Loucy (cell line): ENCODE measurements around the gene PIP5K1C.

Experiments
- H2AFZ ChIP-seq: fragments of 200-600 bp; sonication (generic); 2 replicates; pipeline ENCODE4 v1.6.0; 2016; ENCODE audit warnings: antibody characterized with exemption, mild to moderate bottlenecking, low read length, moderate library complexity
- H3F3A ChIP-seq: fragments of 200-600 bp; 2 replicates; pipeline ENCODE4 v1.6.0; 2016; ENCODE audit warnings: antibody characterized with exemption, low read depth, mild to moderate bottlenecking
- H3K27me3 ChIP-seq: fragments of 200-600 bp; sonication (generic); 2 replicates; pipeline ENCODE4 v1.6.1; 2014; ENCODE audit warnings: low read length, mild to moderate bottlenecking; ENCODE audit not compliant: insufficient read depth, poor library complexity, severe bottlenecking
- H3K36me3 ChIP-seq: fragments of 200-600 bp; sonication (generic); 2 replicates; pipeline ENCODE4 v1.6.1; 2016; ENCODE audit warnings: low read length; ENCODE audit not compliant: insufficient read depth
- H3K4me1 ChIP-seq: fragments of 200-600 bp; sonication (generic); 2 replicates; pipeline ENCODE4 v1.5.1; 2014; ENCODE audit warnings: low read length, mild to moderate bottlenecking; ENCODE audit not compliant: insufficient read depth, poor library complexity, severe bottlenecking
- H3K4me2 ChIP-seq: fragments of 200-600 bp; sonication (generic); 2 replicates; pipeline ENCODE4 v1.6.0; 2014; ENCODE audit warnings: antibody characterized with exemption, low read length, low read depth, mild to moderate bottlenecking; ENCODE audit not compliant: poor library complexity, severe bottlenecking
- H3K4me3 ChIP-seq: fragments of 200-600 bp; sonication (generic); 2 replicates; pipeline ENCODE4 v1.5.1; 2014; ENCODE audit warnings: low read length, mild to moderate bottlenecking, mixed read lengths; ENCODE audit not compliant: poor library complexity, severe bottlenecking
- H3K79me2 ChIP-seq: fragments of 200-600 bp; sonication (generic); 2 replicates; pipeline ENCODE4 v1.6.1; 2014; ENCODE audit warnings: low read length; ENCODE audit not compliant: insufficient read depth
- H3K9ac ChIP-seq: fragments of 200-600 bp; sonication (generic); 2 replicates; pipeline ENCODE4 v1.6.0; 2014; ENCODE audit warnings: mild to moderate bottlenecking, low read depth, low read length, moderate library complexity; ENCODE audit not compliant: poor library complexity, severe bottlenecking
- H3K9me2 ChIP-seq: fragments of 200-600 bp; sonication (generic); replicated peaks from 2 replicates; pipeline ENCODE4 v1.6.1; 2016; ENCODE audit warnings: low read depth, low read length, mixed read lengths
- H3K9me3 ChIP-seq: fragments of 200-600 bp; sonication (generic); 2 replicates; pipeline ENCODE4 v1.6.1; 2014; ENCODE audit warnings: mild to moderate bottlenecking, antibody characterized with exemption, low read length, low read depth; ENCODE audit not compliant: insufficient read depth
- H4K20me1 ChIP-seq: fragments of 200-600 bp; sonication (generic); 2 replicates; pipeline ENCODE4 v1.6.0; 2014; ENCODE audit warnings: antibody characterized with exemption, low read length, mild to moderate bottlenecking; ENCODE audit not compliant: insufficient read depth, poor library complexity, severe bottlenecking
- EZH2phosphoT487 ChIP-seq: fragments of 200-600 bp; IDR thresholded peaks from 2 replicates; pipeline ENCODE4 v1.6.1; 2018; ENCODE audit warnings: antibody characterized with exemption, mild to moderate bottlenecking, moderate library complexity, borderline replicate concordance
- TF ChIP-seq, protein P1 (sequence below): fragments of 200-600 bp; sonication (generic); conservative IDR thresholded peaks from 2 replicates; pipeline ENCODE4 v1.5.1; 2014; ENCODE audit warnings: mild to moderate bottlenecking, antibody characterized with exemption, low read length

The PIP5K1C gene

DNA sequence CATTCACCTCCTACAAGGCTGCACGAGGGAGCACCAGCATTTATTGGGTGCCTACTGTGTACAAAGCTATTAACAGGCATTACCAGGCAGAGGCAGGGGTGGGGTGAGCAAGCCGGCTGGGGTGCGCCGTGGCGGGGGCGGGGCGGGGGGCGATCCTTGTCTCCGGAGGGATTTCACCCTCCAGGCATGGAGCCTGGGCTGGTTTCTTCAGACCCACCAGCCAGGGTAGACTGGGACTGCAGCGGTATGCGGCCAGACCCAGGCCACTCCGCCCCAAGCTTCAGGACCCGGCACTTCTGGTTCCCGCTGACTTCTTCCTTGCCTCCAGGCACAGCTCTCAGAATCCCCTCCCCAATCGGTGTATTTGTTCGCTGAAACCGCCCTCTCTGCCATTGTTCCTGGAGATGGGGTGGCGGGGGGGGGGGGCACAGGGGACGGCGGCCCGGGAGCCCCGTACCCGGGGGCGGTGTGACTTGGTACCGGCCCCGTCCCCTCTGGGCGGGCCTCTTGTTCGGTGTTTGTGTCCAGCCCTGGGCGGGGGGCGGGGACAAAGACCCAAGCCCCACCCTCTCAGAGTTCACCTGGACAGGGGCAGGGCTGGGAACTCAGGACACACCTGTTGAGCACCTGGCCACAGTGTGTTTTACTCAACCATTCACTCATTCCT is 22.3 kb upstream of the PIP5K1C start:
- Histone ChIP-seq H2AFZ (no peak overlapping the region), H3K9me2 (no peaks in the 10 kb centered on the region), H3K9me3 (no peaks in the 10 kb centered on the region), H3K4me1 (peaks cover 9% of the 10 kb centered on the region), H3K79me2 (no peaks in the 10 kb centered on the region), H3K27me3 (no peaks in the 10 kb centered on the region), H3K36me3 (no peaks in the 10 kb centered on the region), H3F3A (no peaks in the 10 kb centered on the region), H3K9ac (peak overlapping the region; percentile 56), H4K20me1 (no peaks in the 10 kb centered on the region), H3K4me3 (peak overlapping the region; percentile 75), H3K4me2 (peak overlapping the region; percentile 82)
- TF ChIP-seq EZH2phosphoT487: no peak
- TF ChIP-seq, protein P1, sequence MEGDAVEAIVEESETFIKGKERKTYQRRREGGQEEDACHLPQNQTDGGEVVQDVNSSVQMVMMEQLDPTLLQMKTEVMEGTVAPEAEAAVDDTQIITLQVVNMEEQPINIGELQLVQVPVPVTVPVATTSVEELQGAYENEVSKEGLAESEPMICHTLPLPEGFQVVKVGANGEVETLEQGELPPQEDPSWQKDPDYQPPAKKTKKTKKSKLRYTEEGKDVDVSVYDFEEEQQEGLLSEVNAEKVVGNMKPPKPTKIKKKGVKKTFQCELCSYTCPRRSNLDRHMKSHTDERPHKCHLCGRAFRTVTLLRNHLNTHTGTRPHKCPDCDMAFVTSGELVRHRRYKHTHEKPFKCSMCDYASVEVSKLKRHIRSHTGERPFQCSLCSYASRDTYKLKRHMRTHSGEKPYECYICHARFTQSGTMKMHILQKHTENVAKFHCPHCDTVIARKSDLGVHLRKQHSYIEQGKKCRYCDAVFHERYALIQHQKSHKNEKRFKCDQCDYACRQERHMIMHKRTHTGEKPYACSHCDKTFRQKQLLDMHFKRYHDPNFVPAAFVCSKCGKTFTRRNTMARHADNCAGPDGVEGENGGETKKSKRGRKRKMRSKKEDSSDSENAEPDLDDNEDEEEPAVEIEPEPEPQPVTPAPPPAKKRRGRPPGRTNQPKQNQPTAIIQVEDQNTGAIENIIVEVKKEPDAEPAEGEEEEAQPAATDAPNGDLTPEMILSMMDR: no peak

GRCh38 chr19:3721887-3722442 is 21.7 kb upstream of the PIP5K1C start:
- Histone ChIP-seq H3K9ac (peak overlapping the region; percentile 56), H3K4me3 (peak overlapping the region; percentile 75)

GRCh38 chr19:3721131-3721886 is 21.0 kb upstream of the PIP5K1C start:
- no peak for TF ChIP-seq EZH2phosphoT487
- TF ChIP-seq, protein P1: no peak
- H3K4me3 ChIP-seq: peak overlapping the region; percentile 75

More at GRCh38 chr19:3721887-3722442, 21.7 kb upstream of the PIP5K1C start:
- Histone ChIP-seq H4K20me1 (no peaks in the 10 kb centered on the region), H3K9me2 (no peaks in the 10 kb centered on the region), H3K79me2 (no peaks in the 10 kb centered on the region), H3K36me3 (no peaks in the 10 kb centered on the region), H2AFZ (peak overlapping the region; percentile 72; the same call in 1 of the 2 replicates), H3K9me3 (no peaks in the 10 kb centered on the region), H3K4me1 (peaks cover 9% of the 10 kb centered on the region), H3K27me3 (no peaks in the 10 kb centered on the region), H3K4me2 (peak overlapping the region; percentile 82), H3F3A (no peaks in the 10 kb centered on the region)
- TF ChIP-seq, protein P1: no peak
- no peak for TF ChIP-seq EZH2phosphoT487

More at GRCh38 chr19:3721131-3721886, 21.0 kb upstream of the PIP5K1C start:
- H3K79me2 ChIP-seq: no peaks in the 10 kb centered on the region
- peak overlapping the region; percentile 82 for H3K4me2 ChIP-seq
- peak overlapping the region; percentile 56 for H3K9ac ChIP-seq
- no peaks in the 10 kb centered on the region for H4K20me1 ChIP-seq
- no peaks in the 10 kb centered on the region for H3F3A ChIP-seq
- no peaks in the 10 kb centered on the region for H3K9me3 ChIP-seq
- peak overlapping the region; percentile 72; the same call in 1 of the 2 replicates for H2AFZ ChIP-seq
- H3K27me3 ChIP-seq: no peaks in the 10 kb centered on the region
- peaks cover 9% of the 10 kb centered on the region for H3K4me1 ChIP-seq
- no peaks in the 10 kb centered on the region for H3K9me2 ChIP-seq
- H3K36me3 ChIP-seq: no peaks in the 10 kb centered on the region
